Astrocyte (in vitro differentiated cells and primary cell): ENCODE data around the gene TMUB2.

ENCODE experiments used
- EZH2 ChIP-seq: IDR thresholded peaks from 2 replicates; pipeline ENCODE4 v1.6.1; 2012; ENCODE audit warnings: mild to moderate bottlenecking, low read length, inconsistent platforms; ENCODE audit not compliant: insufficient read depth
- TF ChIP-seq, protein P1 (sequence below): IDR thresholded peaks from 2 replicates; pipeline ENCODE4 v1.5.1; 2011; ENCODE audit warnings: low read depth, mild to moderate bottlenecking, inconsistent platforms, low read length, moderate library complexity; ENCODE audit not compliant: insufficient read depth

DNA sequence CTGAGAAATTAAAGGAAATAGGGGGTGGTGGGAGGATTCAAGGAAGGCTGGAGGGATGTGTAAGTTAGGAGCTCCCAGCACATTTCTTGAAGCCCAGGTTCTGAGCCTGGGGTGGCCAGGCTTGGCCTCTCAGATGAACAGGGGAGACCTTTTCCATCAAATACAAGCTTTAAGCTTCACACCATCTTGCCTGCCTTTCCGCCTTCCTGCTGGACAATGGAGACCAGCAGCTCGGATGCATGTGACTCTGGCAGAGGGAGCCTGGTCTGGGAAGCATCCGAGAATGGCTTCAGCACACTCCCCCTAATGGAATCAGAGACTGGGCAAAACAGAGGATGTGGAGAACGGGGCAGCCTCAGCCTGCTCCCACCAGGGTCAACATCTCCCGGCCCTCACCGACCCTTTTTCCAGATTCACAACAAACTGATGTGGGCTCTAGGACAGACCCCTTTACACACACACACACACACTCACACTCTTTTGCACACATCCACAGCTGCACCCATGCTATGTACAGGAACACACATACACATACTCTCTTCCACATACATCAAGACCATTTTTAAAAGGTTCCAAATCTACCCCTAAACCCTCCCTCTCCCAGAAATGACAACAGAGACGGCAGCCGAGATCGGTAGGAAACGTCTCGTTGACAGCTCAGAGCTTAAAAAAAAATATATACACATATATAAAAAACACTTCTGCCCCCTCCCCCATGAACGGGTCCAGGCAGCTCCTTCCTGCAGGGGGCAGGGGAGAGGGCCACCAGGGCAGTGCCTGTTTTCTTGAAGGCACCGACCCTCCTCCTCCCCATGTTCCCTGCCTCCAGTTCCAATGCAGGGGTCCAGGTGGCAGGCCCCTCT lies 19.4 kb downstream of the TMUB2 start:
- TF ChIP-seq, protein P1, sequence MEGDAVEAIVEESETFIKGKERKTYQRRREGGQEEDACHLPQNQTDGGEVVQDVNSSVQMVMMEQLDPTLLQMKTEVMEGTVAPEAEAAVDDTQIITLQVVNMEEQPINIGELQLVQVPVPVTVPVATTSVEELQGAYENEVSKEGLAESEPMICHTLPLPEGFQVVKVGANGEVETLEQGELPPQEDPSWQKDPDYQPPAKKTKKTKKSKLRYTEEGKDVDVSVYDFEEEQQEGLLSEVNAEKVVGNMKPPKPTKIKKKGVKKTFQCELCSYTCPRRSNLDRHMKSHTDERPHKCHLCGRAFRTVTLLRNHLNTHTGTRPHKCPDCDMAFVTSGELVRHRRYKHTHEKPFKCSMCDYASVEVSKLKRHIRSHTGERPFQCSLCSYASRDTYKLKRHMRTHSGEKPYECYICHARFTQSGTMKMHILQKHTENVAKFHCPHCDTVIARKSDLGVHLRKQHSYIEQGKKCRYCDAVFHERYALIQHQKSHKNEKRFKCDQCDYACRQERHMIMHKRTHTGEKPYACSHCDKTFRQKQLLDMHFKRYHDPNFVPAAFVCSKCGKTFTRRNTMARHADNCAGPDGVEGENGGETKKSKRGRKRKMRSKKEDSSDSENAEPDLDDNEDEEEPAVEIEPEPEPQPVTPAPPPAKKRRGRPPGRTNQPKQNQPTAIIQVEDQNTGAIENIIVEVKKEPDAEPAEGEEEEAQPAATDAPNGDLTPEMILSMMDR = no peak
- TF ChIP-seq EZH2 = no peak
